HepG2 (cell line): ENCODE results near the gene PPP2R2B.

Experiments used
- ARNTL ChIP-seq: sonication (generic); formaldehyde crosslinking; IDR thresholded peaks from 2 replicates; pipeline ENCODE4 v1.4.0; 2020; ENCODE audit warnings: mild to moderate bottlenecking, missing genetic modification reagents
- MZF1 ChIP-seq: sonication (generic); formaldehyde crosslinking; IDR thresholded peaks from 2 replicates; pipeline ENCODE4 v1.8.1; 2023; ENCODE audit warnings: mild to moderate bottlenecking, missing genetic modification reagents, borderline replicate concordance
- NFKB2 ChIP-seq: sonication (generic); formaldehyde crosslinking; IDR thresholded peaks from 2 replicates; pipeline ENCODE4 v1.4.0; 2020; ENCODE audit warnings: missing genetic modification reagents, borderline replicate concordance
- ZNF761 ChIP-seq: sonication (generic); formaldehyde crosslinking; conservative IDR thresholded peaks from 2 replicates; pipeline ENCODE4 v1.4.0; 2020; ENCODE audit warnings: mild to moderate bottlenecking, missing genetic modification reagents
- TF ChIP-seq, protein P1 (sequence below): sonication (generic); formaldehyde crosslinking; IDR thresholded peaks from 2 replicates; pipeline ENCODE4 v1.8.1; 2023; ENCODE audit warnings: missing genetic modification reagents, inconsistent platforms, borderline replicate concordance

DNA sequence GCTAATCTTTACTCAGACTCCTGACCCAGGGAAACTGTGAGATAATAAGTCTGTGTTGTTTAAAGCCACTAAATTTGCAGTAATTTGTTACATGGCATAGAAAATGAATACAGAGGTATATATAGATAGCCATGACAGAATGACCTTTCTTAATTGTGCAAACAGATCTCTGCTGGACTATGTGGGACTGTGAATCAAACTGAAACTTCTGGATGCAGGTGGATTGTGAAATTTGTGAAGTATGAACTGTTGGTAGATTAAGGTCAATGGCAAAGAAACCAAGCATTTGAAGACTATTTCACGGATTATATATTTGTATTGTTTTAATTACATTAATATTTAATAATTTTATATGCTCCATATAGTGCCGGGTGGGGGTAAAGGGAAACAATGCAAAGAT lies 310.4 kb downstream of the PPP2R2B start:
- no peak for TF ChIP-seq NFKB2 (CRISPR knock-in tag)
- TF ChIP-seq MZF1 (CRISPR knock-in tag) = no peak
- TF ChIP-seq ARNTL = no peak
- TF ChIP-seq ZNF761 (CRISPR knock-in tag) = no peak
- TF ChIP-seq, protein P1, sequence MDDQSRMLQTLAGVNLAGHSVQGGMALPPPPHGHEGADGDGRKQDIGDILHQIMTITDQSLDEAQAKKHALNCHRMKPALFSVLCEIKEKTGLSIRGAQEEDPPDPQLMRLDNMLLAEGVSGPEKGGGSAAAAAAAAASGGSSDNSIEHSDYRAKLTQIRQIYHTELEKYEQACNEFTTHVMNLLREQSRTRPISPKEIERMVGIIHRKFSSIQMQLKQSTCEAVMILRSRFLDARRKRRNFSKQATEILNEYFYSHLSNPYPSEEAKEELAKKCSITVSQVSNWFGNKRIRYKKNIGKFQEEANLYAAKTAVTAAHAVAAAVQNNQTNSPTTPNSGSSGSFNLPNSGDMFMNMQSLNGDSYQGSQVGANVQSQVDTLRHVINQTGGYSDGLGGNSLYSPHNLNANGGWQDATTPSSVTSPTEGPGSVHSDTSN (CRISPR knock-in tag) = no peak
